ENCODE results near the gene PPP1R12C.

DNA sequence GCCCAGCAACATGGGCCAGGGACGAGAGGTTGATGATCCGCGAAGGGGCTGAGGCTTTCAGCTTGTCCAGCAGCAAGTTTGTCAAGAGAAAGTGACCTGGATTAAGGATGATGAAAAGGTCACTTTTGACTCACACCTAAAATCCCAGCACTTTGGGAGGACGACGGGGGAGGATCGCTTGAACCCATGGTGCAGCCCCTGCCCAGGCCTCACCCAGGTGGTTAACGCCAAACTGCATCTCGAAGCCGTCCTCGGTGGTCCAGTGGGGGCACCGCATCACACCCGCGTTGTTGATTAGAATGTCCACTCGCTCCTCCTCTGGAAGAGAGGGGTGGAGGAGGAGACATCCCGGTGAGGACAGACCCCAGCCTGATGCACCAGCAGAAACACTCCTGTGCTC is 69.0 kb downstream of the PPP1R12C start:
- TF ChIP-seq EP300 (IDR thresholded peaks at IDR 0.05) (no peak), CTCF (IDR thresholded peaks at IDR 0.05) (no peak)
